ENCODE measurements around the gene LGR6. TPM values are rescaled to one million over a fixed set of nuclear protein-coding genes. Genes with fewer than 3 reads are reported as not detected.

Gene LGR6
- total RNA-seq, 4 donors from 2014 or later = under 0.01 to 1.2 (median 0.78) TPM; not detected in 1

GRCh38 chr1:202200669-202201068 is 7.1 kb downstream of the LGR6 start:
- intact Hi-C loops (cut with DNase I) = no loop called here
- Histone ChIP-seq H3K27ac (replicated peaks in 1 of 4) (no peak overlapping the region), H3K4me3 (no peak overlapping the region), H3K36me3 (no peaks in the 10 kb centered on the region), H3K4me1 (peaks cover 0 to 18% (median 14%) of the 10 kb centered on the region in 4 donors), H3K9me3 (no peaks in the 10 kb centered on the region), H3K27me3 (peaks cover 0 to 18% (median 0%) of the 10 kb centered on the region in 4 donors)
- 73% methylated on average over 8 of the region's 8 CpGs for WGBS
- TF ChIP-seq EP300 (IDR thresholded peaks at IDR 0.05) (no peak), POLR2AphosphoS5 (IDR thresholded peaks at IDR 0.05) (no peak), POLR2A (IDR thresholded peaks at IDR 0.05; ENCODE audit: low read depth) (no peak), CTCF (IDR thresholded peaks at IDR 0.05) (no peak)
- no peak for DNase-seq (ENCODE audit: extremely low spot score)

GRCh38 chr1:202201266-202201665 is 7.7 kb downstream of the LGR6 start:
- 70% methylated on average over 3 of the region's 3 CpGs for WGBS
- intact Hi-C loops (cut with DNase I) = no loop called here
- no peak overlapping the region for H3K27ac ChIP-seq (replicated peaks in 1 of 4)

GRCh38 chr1:202201971-202202370 is 8.4 kb downstream of the LGR6 start:
- DNase-seq (ENCODE audit: extremely low spot score) = no peak
- WGBS = 76% methylated on average over 4 of the region's 4 CpGs
- no peaks in the 10 kb centered on the region for H3K9me3 ChIP-seq
- H3K27ac ChIP-seq (replicated peaks in 1 of 4) = no peak overlapping the region
- H3K27me3 ChIP-seq = peaks cover 0 to 22% (median 0%) of the 10 kb centered on the region in 4 donors
- TF ChIP-seq EP300 (IDR thresholded peaks at IDR 0.05) (no peak), POLR2AphosphoS5 (IDR thresholded peaks at IDR 0.05) (no peak), CTCF (IDR thresholded peaks at IDR 0.05) (no peak), POLR2A (IDR thresholded peaks at IDR 0.05; ENCODE audit: low read depth) (no peak)
- intact Hi-C loops (cut with DNase I) = no loop called here
- peaks cover 0 to 18% (median 14%) of the 10 kb centered on the region in 4 donors for H3K4me1 ChIP-seq
- no peaks in the 10 kb centered on the region for H3K36me3 ChIP-seq
- H3K4me3 ChIP-seq = no peak overlapping the region

More at GRCh38 chr1:202201266-202201665, 7.7 kb downstream of the LGR6 start:
- H3K27me3 ChIP-seq = peaks cover 0 to 16% (median 0%) of the 10 kb centered on the region in 4 donors
- H3K4me3 ChIP-seq = no peak overlapping the region
- H3K9me3 ChIP-seq = no peaks in the 10 kb centered on the region
- H3K4me1 ChIP-seq = peaks cover 0 to 18% (median 14%) of the 10 kb centered on the region in 4 donors
- no peak for TF ChIP-seq POLR2AphosphoS5 (IDR thresholded peaks at IDR 0.05)
- no peak for TF ChIP-seq CTCF (IDR thresholded peaks at IDR 0.05)
- no peak for TF ChIP-seq POLR2A (IDR thresholded peaks at IDR 0.05; ENCODE audit: low read depth)
- no peak for TF ChIP-seq EP300 (IDR thresholded peaks at IDR 0.05)
- DNase-seq (ENCODE audit: extremely low spot score) = no peak
- H3K36me3 ChIP-seq = no peaks in the 10 kb centered on the region

- Histone ChIP-seq H3K4me3 (no peak overlapping the region), H3K9me3 (no peaks in the 10 kb centered on the region), H3K27me3 (peaks cover 0 to 25% (median 0%) of the 10 kb centered on the region in 4 donors), H3K27ac (replicated peaks in 1 of 4) (no peak overlapping the region), H3K36me3 (no peaks in the 10 kb centered on the region), H3K4me1 (peaks cover 0 to 20% (median 16%) of the 10 kb centered on the region in 4 donors)
- 90% methylated on average over 7 of the region's 7 CpGs for WGBS
- TF ChIP-seq EP300 (IDR thresholded peaks at IDR 0.05) (no peak), POLR2AphosphoS5 (IDR thresholded peaks at IDR 0.05) (no peak), CTCF (IDR thresholded peaks at IDR 0.05) (no peak), POLR2A (IDR thresholded peaks at IDR 0.05; ENCODE audit: low read depth) (no peak)
- no peak for DNase-seq (ENCODE audit: extremely low spot score)
- intact Hi-C loops (cut with DNase I) = no loop called here
Observed at GRCh38 chr1:202202500-202203168, 9.0 kb downstream of the LGR6 start.

Measured in esophagus muscularis mucosa (tissue), 4 donors.